GM12892 (cell line): ENCODE results near the gene SEC63.
"Not testable (repeated sequence)": the region's sequence is repeated elsewhere in the genome, so short reads cannot be mapped to it uniquely, and the experiment has no call there.

ENCODE experiments used
- DNase-seq: peaks from one replicate; pipeline ENCODE4 v3.0.0; 2011; ENCODE audit not compliant: insufficient read length
- FAIRE-seq: peaks from 2 replicates; lab custom pipeline; 2011; peaks lifted over from hg19 to GRCh38; lab: Jason Lieb, UNC
- POLR2A ChIP-seq: IDR thresholded peaks from 2 replicates; pipeline ENCODE4 v1.6.1; 2011; ENCODE audit warnings: low read depth, low read length, control low read depth
- POLR2AphosphoS5 ChIP-seq: IDR thresholded peaks from 2 replicates; pipeline ENCODE4 v1.6.1; 2011; ENCODE audit warnings: low read depth, low read length, control low read depth
- TAF1 ChIP-seq: IDR thresholded peaks from 2 replicates; pipeline ENCODE4 v1.6.1; 2011; ENCODE audit warnings: low read depth, mild to moderate bottlenecking, control low read depth, low read length, borderline replicate concordance

Gene SEC63

GRCh38 chr6:107971181-107971580, 13.2 kb upstream of the SEC63 start:
- DNase-seq (no peak), FAIRE-seq (no peak)
- TF ChIP-seq TAF1 = no peak
- TF ChIP-seq POLR2A = no peak
- no peak for TF ChIP-seq POLR2AphosphoS5

DNA sequence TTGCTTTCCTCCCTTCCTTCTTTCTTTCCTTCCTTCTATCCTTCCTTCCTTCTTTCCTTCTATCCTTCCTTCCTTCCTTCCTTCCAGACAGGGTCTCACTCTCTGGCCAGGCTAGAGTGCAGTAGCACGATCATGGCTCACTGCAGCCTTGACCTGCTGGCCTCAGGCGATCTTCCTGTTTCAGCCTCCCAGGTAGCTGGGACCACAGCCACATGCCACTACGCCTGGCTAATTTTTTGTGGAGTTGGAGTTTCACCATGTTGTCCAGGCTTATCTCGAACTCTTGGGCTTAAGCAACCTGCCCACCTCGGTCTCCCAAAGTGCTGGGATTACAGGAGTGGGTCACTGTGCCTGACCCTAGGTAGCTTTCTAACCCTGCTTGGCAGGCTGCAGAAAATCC, 12.2 kb upstream of the SEC63 start:
- no peak for TF ChIP-seq POLR2AphosphoS5
- TF ChIP-seq TAF1 = no peak
- TF ChIP-seq POLR2A = no peak
- DNase-seq (no peak), FAIRE-seq (no peak)

- FAIRE-seq (no peak), DNase-seq (no peak)
- TF ChIP-seq POLR2A (no peak), TAF1 (no peak), POLR2AphosphoS5 (no peak)
These were observed 10.1 kb upstream of the SEC63 start for GRCh38 chr6:107968081-107968480.

DNA sequence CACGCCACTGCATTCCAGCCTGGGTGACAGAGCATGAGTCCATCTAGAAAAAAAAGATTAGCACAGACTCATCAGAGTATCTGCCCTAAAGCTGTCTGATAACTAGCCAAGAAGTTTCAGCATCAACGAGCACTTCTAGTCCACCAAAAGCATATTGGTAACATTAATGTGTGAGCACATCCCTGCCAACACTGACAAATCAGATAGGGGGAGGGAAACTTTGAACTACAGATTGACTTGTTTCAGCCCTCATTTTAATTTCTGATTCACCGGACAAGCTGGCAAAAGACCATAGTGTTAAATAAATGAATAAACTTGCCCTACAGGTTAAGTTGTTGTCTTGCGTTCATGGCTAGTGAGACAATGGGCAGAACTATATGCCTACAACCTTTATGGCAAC, 7.7 kb upstream of the SEC63 start:
- no peak for FAIRE-seq
- DNase-seq = no peak
- TF ChIP-seq TAF1 = no peak
- no peak for TF ChIP-seq POLR2AphosphoS5
- TF ChIP-seq POLR2A = no peak

- DNase-seq (no peak), FAIRE-seq (no peak)
- TF ChIP-seq POLR2AphosphoS5 (no peak), POLR2A (no peak)
These were observed 4.7 kb upstream of the SEC63 start for GRCh38 chr6:107962723-107963122.

DNA sequence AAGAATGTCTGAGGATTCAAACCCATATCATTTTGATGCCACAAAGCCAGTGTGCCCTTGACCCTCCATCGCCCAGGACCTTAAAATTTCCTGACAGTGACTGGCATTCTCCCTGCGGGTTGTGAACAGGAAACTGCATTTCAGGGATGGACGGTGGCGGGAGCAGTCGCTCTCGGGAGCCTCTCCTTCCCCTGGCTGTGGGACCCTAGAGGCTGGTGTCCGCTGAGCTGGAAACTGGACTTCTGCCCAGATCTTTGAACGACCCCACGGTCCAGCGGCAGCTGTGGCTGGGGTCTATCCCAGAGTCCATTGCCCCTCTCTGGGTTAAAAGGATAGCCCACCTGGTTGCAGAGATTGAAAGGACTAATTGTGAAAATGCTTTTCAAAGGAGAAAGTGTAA, 1.4 kb upstream of the SEC63 start:
- DNase-seq = no peak
- TF ChIP-seq TAF1 (no peak), POLR2AphosphoS5 (no peak)
- FAIRE-seq = no peak

DNA sequence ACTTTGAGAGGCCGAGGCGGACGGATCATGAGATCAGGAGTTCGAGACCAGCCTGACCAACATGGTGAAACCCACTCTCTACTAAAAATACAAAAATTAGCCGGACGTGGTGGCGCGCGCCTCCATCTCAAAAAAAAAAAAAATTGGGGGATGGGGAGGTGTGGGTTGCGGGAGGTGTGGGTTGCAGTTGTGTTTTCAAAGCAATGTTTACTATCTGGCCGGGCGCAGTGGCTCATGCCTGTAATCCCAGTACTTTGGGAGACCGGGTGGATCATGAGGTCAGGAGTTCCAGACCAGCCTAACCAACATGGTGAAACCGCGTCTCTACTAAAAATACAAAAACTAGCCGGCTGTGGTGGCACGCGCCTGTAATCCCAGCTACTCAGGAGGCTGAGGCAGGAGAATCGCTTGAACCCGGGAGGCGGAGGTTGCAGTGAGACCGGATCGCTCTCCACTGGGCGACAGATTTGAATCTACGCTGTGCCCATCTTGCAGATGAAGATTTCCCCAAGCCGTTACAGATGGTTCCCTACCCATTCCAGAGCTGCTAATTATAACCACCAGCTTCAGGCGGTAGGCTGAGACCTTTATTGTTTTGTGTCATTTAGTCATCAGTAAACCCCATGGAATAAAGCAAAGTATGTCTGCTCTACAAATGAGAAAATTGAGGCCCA, 818 bp upstream of the SEC63 start:
- not testable (repeated sequence) for FAIRE-seq

DNA sequence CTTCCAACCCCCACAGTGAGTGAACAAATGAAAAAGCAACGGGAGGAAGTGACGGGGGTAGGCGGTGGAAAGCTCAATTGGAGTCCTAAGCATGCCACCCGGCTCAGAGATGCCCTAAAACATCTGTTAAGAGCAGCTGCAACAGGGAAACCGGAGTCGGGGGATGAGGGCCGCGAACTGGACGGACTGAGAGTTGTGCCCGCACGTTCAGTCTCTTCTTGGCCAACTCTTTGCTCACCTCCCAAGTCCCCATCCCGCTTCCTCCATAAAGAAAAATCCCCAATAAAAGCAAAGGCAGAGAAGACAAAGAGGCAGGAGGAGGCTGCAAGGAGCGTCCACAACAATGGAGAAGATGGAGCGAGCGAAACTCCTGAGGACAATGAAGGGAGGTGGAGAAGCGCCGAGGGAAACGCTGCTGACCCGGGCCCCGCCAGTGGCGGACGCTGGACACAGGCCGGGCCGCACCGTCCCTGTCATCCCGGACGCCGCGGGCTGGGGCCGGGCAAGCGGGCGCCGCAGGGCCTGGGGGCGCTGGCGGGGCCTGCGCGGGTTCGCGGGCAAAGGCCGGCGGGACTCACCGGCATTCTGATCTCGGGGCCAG, 600 bp downstream of the SEC63 start:
- peak; percentile 41 for DNase-seq
- no peak for TF ChIP-seq TAF1
- no peak for TF ChIP-seq POLR2AphosphoS5
- no peak for TF ChIP-seq POLR2A
- no peak for FAIRE-seq

More for the DNA sequence above, 818 bp upstream of the SEC63 start:
- DNase-seq = not testable (repeated sequence)

DNA sequence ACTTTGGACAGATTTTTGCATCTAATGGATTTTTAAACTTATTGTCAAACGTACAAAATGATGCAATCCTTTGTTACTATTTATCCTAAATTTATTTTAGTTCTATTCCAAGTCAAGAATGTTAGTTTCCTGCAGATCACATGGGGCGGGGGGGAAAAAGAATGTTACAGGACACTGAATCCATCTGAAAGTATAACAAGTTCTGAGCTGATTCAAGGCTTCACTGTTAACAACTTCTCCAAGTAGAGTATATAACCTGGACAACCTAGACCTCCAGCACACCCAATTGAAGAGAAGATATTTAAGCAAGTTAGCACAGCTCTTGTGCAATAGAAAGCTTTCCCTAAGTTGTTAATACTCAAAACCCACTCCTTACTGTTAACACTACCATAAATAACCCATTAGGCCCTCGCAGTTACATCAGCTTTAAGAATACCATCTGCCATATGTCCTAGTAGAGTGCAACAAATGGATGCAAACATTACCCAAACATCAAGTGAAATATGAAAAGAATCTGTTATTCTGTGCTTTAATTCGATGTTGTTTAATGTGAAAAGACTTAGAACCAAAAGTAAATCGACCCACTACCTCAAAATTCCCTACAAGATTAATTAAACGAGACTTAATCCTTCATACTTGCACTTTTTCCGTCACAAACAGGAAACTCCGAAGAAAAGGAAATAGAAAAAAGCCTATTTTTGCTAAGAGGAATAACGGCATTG, 1.3 kb downstream of the SEC63 start:
- DNase-seq (no peak), FAIRE-seq (peak; percentile 30)
- TF ChIP-seq TAF1 (no peak), POLR2A (no peak), POLR2AphosphoS5 (no peak)

DNA sequence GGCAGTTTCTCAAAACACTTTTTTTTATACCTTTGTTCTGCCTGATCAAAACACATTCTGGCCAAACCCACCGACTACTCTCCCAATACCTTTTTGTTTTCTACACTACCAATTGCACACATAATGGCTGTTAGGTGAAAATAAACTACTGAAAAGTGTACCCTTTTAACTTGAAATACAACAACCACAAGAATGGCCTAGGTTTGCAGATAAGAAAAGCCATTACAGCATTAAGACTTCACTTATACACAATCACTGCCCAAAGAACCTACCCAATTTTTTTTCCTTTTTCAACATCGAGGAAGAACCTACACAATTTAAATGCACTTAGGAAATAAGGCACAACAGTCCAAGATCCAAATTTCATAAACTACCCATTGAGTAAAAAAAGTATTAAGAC, 1.8 kb downstream of the SEC63 start:
- DNase-seq (no peak), FAIRE-seq (no peak)
- TF ChIP-seq TAF1 (no peak), POLR2AphosphoS5 (no peak), POLR2A (no peak)

GRCh38 chr6:107953858-107954414, 4.1 kb downstream of the SEC63 start:
- not testable (repeated sequence) for DNase-seq, FAIRE-seq

DNA sequence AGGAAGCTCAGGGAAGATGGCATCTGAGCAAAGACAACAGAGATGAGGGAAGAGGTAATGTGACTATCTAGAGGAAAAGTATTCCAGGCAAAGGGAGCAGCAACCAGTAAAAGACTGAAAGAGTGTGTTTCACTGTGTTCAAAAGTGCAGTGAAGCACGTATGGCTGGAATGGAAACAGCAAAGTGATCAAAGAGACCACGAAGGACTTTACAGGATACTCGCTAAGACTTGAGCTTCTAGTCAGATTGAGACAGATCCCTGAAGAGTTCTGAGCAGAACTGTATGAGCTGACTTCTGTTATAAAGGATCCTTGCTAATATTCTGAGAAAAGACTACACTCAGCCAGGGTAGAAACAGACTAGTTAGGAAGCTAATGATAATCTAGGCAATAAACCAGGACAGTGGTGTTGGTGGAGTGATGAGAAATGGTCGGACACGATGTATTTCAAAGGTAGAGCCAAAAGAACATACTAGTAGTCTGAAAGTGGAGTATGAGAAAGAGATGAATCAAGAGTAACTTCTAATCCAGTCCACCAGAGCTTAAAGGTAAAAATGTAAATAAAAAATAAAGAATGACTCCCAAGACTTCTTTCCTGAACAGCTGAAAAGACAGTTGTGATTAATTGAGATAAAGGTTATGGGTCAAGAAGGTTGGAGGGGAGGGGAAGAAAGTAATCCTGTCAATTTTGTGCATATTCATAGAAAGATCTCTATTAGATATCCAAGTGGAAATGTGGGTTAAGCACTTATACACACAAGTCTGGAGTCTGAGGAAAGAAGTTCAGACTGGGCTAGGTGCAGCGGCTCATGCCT, 14.2 kb downstream of the SEC63 start:
- no peak for DNase-seq
- no peak for FAIRE-seq
- no peak for TF ChIP-seq POLR2AphosphoS5
- no peak for TF ChIP-seq POLR2A
- TF ChIP-seq TAF1 = no peak
